VCaP (cell line): ENCODE measurements around the gene SNRPF.

ENCODE experiments used
- H3K27ac ChIP-seq: fragments of 450-650 bp; 2 replicates; pipeline ENCODE4 v1.5.1; 2017
- TF ChIP-seq, protein P1 (sequence below): fragments of 450-650 bp; conservative IDR thresholded peaks from 2 replicates; pipeline ENCODE4 v1.5.1; 2017; ENCODE audit warnings: mild to moderate bottlenecking, moderate library complexity

The SNRPF gene

DNA sequence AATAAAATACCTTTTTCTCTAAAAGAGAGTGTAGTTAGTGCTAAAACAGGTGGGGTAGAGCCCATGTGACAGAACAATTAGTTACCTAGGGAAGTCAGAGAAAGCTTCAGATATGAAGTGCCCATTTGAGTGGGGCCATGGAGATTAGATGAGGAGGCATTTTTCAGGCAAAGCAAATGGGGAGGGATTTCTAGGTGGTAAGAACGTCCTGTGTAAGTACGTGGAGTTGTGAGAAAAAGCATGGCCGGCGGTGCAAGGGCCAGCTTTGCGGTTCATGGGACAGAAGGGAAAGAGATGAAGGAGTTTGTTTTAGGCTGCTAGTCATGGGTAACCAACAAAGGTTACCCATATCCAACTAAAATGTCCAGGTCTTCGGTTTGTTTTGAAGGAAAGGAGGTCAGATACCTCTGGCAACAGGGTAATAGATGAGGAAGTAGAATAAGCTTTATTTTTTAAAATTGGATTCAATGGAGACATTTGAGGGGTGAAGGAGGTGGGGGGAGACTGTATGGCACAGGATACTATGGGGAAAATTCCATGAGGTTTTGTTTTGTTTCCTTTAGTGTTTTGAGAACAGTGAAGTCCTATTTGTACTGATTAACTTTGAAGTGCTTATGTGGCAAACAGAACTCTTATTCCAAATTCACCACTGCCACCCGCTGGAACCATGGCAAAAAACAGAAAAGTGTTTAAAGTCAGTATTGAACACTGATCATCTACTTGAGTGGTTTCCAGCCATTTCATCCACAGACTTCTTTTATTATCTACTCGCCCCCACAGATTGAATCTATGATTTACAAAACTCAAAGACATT, 10.0 kb upstream of the SNRPF start:
- TF ChIP-seq, protein P1, sequence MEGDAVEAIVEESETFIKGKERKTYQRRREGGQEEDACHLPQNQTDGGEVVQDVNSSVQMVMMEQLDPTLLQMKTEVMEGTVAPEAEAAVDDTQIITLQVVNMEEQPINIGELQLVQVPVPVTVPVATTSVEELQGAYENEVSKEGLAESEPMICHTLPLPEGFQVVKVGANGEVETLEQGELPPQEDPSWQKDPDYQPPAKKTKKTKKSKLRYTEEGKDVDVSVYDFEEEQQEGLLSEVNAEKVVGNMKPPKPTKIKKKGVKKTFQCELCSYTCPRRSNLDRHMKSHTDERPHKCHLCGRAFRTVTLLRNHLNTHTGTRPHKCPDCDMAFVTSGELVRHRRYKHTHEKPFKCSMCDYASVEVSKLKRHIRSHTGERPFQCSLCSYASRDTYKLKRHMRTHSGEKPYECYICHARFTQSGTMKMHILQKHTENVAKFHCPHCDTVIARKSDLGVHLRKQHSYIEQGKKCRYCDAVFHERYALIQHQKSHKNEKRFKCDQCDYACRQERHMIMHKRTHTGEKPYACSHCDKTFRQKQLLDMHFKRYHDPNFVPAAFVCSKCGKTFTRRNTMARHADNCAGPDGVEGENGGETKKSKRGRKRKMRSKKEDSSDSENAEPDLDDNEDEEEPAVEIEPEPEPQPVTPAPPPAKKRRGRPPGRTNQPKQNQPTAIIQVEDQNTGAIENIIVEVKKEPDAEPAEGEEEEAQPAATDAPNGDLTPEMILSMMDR: peak; percentile 76
- H3K27ac ChIP-seq: peak overlapping the region; percentile 40

DNA sequence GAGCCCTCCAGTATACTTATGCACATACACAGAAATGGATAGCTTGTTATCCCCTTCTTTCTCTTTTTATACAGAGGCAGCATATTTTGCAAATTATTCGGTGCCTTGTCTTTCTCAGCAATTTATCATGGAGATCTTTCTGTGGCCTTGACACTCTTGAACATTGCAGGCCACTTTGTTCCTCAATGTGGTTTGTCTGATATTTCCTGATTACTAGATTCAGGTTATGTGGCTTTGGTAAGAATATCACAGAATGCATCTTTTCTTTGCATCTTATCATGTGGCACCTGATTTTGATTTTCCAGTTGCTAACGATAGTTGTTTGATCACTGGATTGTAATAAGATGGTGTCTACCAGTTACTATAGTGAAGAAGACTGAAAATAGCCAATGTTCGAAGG, 7.1 kb upstream of the SNRPF start:
- H3K27ac ChIP-seq: no peak overlapping the region
- TF ChIP-seq, protein P1: no peak

DNA sequence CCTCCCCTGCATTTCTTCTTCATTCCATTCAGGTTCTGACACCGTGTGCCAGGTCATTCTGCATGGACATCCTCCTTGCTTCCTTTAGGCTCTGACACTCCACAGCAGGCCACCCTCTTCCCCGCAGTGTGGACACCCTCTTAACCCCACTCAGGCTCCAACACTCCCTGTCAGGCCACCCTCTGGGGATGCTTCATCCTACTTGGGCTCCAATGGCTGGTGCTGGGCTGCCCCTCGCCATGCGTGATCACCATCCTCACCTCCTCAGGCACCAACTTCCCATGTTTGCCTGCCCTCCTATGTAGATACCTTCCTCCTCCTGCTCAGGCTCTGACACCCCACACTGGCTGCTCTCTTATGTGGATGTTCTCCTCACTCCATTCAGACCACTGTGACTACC, 6.6 kb upstream of the SNRPF start:
- no peak overlapping the region for H3K27ac ChIP-seq
- TF ChIP-seq, protein P1: no peak

DNA sequence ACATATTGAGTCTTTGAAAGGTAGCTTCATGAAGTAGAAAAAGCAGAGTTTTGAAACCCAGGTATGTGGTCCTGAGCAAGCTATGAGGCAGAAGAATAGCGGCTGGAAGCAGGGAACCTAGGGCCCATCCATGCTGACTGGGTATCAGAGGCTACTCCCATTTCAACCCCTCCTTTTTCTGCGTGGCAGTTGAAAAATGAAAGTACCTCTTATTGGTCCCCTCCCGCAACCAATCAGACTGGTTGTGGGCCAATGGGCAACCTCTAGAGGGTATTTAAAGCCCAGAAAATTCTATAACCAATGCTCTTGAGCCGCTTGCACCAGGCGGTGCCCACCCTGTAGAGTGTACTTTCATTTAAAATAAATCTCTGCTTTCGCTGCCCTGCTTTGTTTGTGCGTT, 1.6 kb upstream of the SNRPF start:
- H3K27ac ChIP-seq: no peak overlapping the region
- TF ChIP-seq, protein P1: no peak

DNA sequence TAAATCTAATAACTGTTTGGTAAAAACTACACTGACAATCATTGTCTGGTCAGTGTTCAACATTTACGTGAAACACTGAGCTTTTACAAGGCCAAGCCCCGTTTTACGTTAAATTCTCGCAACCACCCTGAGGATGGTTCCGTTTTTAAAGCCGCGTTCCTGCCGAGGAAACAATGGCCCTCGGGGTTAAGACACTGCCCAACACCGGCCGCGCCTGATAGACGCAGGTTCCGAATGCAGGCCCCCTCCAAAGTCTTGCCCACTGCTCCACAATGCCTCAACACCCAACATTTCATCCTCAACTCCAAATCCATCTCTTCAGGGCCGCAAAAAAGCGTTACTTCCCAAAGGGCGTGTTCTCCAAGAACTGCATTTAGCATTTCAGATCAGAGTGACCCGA, 953 bp upstream of the SNRPF start:
- peak overlapping the region; percentile 87; the same call in 1 of the 2 replicates for H3K27ac ChIP-seq
- TF ChIP-seq, protein P1: no peak

DNA sequence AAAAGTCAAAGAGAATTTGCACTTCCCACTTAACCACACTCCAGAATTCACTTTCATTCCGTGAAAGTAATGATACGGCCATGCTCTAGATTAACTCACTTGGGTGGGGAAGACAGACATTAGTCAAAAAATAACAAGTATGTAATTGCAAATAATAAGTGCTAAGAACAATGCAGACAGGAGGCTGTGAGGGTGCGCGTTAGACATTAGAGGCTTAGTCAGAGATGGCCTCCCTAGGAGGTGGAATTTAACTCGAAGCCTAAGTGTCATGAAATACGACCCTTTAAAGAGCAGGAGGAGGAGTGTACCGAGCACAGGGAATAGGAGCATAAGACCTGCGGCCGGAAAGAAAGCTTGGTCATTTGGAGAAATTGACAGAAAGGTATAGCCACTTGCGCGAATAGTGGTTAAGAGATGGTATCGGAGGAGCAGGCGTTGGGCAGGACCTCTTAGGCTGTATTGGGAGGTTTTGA, 628 bp downstream of the SNRPF start:
- peak overlapping the region; percentile 87 for H3K27ac ChIP-seq
- TF ChIP-seq, protein P1: no peak

DNA sequence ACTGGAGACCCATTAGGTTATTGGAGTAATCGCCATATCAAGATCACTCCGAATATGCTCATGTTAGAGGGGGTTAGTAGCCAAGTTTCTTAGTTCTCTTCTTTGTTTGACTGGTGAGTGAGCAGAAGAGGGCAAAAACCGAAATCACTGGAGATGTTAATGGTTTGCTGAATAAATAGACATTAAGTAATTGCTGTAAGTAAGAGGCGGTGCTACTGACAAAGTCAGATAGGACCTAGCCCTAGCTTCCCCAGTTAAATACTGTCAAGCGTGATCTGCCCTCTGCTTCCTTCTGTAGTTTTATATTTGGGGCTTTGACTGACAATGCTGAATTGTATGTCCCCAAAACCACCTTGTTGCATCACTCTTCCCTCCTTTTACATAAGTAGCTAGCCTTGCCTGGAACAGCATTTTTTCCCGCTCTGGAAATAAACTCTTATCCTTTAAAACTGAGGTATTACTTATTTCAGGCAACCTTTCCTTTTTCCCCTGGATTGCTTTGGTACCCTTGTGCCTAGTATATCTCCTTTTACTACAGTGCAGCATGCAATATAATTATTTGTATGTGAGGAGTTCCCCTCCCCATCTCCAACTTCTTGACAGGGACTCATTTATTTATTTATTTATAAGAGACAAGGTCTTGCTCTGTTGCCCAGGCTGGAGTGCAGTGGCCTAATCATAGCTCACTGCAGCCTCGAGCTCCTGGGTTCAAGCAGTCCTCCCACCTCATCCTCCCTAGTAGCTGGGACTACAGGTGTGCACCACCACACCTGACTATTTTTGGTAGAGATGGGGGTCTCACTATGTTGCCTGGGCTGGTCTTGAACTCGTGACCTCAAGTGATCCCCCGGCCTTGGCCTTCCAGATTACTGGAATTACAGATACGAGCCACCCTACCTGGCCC, 1.4 kb downstream of the SNRPF start:
- H3K27ac ChIP-seq: peak overlapping the region; percentile 87
- TF ChIP-seq, protein P1: no peak
